Choroid plexus epithelial cell (primary cell): ENCODE data around the gene BIRC6.

Experiments
- DNase-seq: peaks from one replicate; pipeline ENCODE4 v3.0.0-alpha.2; 2010; ENCODE audit warnings: low read depth
- H3K4me3 ChIP-seq: 2 replicates; pipeline ENCODE4 v1.5.1; 2011; ENCODE audit warnings: low read depth, mild to moderate bottlenecking, control low read depth, low read length, moderate library complexity
- TF ChIP-seq, protein P1 (sequence below): conservative IDR thresholded peaks from 2 replicates; pipeline ENCODE4 v1.5.1; 2011; ENCODE audit warnings: low read depth, mild to moderate bottlenecking, control low read depth, inconsistent platforms, low read length, moderate library complexity

Gene BIRC6

DNA sequence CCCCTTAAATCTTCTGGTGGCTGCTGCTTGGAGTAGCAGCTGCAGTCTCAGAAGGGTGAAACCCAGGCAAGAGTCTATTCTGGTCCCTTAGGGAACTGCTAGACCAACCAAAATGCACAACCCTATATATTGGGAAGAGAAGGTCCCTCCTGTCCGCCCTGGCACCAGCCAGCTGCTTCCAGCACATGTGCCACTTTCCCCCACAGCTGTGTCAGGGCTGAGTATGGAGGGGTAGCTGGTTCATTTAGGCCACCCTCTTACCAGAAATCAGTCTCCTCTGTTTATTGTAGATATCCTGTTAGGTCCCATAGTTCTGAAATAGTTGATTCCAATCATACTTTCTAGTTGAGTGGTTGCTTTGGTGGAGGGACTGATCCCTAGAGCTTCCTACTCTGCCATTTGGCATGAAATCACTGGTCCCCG is 68.9 kb downstream of the BIRC6 start:
- DNase-seq = peak; percentile 64
- TF ChIP-seq, protein P1, sequence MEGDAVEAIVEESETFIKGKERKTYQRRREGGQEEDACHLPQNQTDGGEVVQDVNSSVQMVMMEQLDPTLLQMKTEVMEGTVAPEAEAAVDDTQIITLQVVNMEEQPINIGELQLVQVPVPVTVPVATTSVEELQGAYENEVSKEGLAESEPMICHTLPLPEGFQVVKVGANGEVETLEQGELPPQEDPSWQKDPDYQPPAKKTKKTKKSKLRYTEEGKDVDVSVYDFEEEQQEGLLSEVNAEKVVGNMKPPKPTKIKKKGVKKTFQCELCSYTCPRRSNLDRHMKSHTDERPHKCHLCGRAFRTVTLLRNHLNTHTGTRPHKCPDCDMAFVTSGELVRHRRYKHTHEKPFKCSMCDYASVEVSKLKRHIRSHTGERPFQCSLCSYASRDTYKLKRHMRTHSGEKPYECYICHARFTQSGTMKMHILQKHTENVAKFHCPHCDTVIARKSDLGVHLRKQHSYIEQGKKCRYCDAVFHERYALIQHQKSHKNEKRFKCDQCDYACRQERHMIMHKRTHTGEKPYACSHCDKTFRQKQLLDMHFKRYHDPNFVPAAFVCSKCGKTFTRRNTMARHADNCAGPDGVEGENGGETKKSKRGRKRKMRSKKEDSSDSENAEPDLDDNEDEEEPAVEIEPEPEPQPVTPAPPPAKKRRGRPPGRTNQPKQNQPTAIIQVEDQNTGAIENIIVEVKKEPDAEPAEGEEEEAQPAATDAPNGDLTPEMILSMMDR = no peak
- no peak overlapping the region for H3K4me3 ChIP-seq

DNA sequence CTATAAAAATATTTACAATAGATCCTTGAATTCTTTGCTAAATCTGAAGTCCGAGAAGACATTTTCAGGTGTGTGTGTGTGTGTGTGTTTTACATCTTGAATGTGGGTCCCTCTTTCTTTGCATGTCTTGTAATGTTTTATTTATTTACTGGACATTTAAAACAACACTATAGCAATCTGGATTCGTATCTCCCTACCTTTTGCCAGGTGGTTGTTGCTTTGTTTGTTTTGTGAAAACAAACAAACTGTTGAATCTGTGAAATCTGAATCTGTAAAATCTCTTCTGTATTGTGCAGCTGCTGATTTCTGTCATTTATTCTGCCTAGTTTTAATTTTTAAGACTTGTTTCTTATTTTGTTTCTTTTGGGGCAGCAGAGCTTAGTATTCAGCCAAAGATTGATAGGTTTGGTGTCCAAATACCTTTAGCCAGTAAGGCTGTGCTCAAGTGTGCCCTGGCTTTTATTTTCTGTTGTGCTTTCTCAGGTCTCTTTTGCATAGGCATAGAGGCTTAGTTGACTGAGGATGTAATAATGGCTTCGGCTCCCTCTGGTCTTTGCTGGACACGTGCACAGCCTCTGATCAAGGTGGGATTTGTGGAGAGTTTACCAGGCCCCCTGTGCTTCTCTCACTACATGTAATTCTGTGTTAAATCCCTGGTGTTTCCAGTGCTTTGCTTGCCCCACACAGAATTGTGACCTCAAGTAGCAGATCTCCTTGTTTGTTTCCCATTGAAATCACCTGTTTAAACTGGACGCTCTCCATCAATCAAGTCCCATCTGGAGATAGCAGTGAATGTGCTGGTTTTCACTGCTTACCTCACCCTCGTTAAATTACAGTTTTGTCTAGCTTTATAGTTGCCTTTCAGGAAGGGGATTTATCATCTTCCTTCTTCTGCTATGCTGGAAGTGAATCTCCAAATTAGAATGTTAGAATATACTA is 71.1 kb downstream of the BIRC6 start:
- H3K4me3 ChIP-seq = no peak overlapping the region
- DNase-seq = peak; percentile 4
- TF ChIP-seq, protein P1 = no peak

DNA sequence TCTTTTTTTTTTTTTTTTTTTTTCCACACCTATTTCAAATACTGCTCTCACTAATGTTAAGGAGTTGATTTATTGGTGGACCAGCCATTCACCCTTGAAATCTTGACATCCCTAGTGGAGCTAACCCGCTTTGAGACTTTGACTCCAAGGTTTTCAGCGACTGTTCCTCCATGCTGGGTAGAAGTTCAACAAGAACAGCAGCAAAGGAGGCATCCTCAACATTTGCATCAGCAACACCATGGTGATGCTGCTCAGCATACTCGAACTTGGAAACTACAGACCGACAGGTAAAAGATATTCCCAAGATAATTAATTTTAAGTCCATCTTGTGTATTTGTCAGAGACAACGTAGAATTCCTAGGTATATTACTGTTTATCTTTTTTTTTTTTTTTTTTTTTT is 74.0 kb downstream of the BIRC6 start:
- TF ChIP-seq, protein P1 = no peak
- H3K4me3 ChIP-seq = no peak overlapping the region
- no peak for DNase-seq

DNA sequence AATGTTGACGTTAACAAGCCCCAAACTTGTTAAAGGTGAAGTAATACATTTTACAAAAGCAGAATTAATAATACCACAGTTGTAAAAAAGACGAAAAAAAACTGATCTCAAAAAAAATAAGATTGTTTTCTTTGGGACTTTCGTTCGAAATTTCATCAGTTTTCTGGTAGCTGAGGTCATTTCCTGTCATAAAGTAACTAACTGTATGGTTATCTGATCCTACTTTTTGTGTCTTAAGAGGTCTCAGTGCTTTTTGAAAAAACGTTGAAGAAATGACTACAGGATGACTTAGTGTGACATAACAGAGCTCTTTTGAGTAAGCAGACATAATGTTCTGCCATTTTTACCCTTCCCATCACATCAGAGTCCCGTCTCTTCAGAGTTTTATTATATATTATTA is 79.3 kb downstream of the BIRC6 start:
- TF ChIP-seq, protein P1 = no peak
- H3K4me3 ChIP-seq = no peak overlapping the region
- DNase-seq = peak; percentile 64

DNA sequence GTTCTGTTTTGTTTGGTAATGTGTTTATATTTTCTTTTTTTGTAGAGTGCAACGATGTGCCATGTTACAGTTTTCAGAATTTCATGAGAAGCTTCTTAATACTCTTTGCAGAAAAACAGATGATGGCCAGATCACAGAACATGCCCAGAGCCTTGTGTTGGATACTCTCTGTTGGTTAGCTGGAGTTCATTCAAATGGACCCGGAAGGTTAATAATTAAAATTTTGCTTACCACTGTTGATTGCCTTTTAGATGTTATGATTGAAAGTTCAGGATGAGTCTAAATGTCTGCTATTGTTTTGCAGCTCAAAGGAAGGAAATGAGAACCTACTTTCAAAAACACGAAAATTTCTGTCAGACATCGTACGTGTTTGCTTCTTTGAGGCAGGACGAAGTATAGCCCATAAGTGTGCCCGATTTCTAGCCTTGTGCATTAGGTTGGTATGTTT is 85.2 kb downstream of the BIRC6 start:
- TF ChIP-seq, protein P1 = no peak
- no peak overlapping the region for H3K4me3 ChIP-seq
- DNase-seq = no peak

DNA sequence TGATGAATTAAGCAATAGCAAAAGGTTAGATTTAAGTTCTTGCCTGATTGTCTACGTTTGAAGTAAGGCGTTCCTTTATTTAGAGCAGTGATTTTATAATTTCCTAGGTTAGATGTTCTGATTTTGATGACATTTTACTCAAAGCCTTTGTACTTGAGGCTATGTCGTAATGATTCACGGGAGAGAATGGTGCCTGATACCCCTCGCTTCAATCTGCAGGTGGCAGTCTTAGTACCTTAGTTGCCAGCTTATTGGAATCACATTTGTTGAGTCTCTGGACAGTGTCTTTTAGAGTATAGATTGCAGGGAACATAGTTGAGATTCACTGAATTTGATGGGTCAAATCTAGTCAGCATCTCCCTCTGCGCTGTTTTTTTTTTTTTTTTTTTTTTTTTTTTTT is 89.5 kb downstream of the BIRC6 start:
- TF ChIP-seq, protein P1 = peak; percentile 16
- DNase-seq = peak; percentile 9
- no peak overlapping the region for H3K4me3 ChIP-seq

DNA sequence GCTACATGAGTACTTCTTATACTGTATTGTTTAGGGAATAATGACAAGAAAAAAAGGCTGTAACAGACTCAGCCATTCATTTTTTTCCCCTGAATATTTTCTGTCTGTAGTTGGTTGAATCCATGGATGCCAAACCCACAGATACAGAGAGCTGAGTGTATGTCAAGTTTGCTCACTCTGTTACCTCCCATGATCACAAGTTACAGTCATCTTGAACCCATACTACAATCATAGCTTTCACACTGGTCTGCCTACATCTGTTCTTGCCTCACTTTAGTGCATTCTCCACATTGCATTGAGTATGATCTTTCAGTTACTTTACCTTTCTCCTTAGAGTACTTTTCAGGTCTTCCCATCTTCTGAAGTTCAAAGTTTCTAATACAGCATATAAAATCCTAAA is 94.0 kb downstream of the BIRC6 start:
- no peak overlapping the region for H3K4me3 ChIP-seq
- peak; percentile 26 for DNase-seq
- TF ChIP-seq, protein P1 = no peak
